Stimulated activated CD8-positive, alpha-beta memory T cell treated with anti-CD3 and anti-CD28 coated beads, Interleukin-2, amount 100 ng/mL, for 1 hour (primary cell): ENCODE results near the gene PPP2R1B.
"Not testable (repeated sequence)": the region's sequence is repeated elsewhere in the genome, so short reads cannot be mapped to it uniquely, and the experiment has no call there.

ENCODE experiments used
- DNase-seq, 2 donors: peaks; one replicate each; pipeline ENCODE4 v3.0.0-alpha.2; 2020; ENCODE audit warnings: low read depth in 2 of 2

The PPP2R1B gene

DNA sequence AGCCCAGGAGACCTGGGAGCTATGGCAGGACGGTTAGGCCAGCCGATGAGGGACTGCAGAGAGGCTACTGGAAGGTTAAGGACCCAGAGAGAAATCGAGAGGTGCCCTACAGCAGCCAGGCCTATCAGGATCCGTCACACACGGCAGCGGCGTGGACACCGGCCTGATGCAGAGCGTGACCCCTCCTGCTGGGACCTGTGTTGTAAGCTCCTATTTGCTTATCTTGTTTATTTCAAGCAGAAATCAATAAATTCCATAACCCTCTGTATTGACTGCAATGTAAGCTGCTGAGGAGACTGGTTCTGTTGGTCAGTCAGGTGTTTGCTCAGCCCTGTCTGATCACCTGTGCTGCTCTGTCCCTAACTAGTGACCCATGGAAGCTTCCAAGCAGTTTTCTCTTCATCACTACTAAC is 39.9 kb downstream of the PPP2R1B start:
- no peak for DNase-seq

- no peak for DNase-seq
These were observed 40.6 kb downstream of the PPP2R1B start for GRCh38 chr11:111725621-111726020.

DNA sequence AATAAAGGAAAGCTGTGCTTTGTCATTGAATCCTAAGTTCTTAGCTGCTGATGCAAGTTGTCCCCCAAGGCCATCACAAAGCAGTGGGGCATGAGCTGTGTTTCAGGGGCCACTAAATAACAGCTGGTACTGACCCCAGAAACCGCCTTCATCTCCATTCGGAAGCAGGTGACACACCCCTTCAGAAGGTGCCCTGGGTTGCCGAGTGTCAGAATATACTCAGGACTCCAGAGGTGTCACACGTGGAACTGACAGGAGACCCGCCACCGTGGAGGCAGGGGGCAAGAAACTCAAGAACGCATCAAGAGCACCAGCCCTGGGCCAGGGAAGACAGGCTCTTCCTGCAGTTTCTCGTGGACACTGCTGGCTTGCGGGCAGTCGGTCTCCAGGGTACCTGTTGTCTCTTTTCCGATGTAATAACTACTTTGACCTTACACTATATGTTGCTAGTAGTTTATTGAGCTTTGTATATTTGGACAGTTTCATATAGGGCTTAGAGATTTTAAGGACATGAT is 41.5 kb downstream of the PPP2R1B start:
- no peak for DNase-seq

DNA sequence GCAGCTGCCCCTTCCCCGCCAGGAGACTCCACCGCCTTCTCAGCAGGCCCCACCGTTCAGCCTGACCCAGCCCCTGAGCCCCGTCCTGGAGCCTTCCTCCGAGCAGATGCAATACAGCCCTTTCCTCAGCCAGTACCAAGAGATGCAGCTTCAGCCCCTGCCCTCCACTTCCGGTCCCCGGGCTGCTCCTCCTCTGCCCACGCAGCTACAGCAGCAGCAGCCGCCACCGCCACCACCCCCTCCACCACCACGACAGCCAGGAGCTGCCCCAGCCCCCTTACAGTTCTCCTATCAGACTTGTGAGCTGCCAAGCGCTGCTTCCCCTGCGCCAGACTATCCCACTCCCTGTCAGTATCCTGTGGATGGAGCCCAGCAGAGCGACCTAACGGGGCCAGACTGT is 42.6 kb downstream of the PPP2R1B start:
- no peak for DNase-seq

DNA sequence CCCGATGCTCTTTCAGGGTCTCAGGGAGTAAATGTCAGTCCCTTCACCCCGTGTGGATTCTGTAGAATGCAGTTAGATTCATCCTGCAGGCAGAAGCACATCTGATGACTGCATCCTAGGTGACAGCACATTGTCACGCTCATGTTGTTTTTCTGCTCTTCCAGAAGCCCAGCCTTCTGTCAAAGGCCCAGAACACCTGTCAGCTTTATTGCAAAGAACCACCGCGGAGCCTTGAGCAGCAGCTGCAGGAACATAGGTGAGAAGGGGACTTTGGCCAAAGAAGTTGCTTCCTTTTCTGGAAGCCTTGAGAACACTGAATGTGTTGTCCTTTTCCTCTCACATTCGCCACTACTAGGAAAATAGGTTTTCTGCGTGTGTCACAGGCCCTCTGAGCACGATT is 43.7 kb downstream of the PPP2R1B start:
- DNase-seq, result no peak

GRCh38 chr11:111720801-111721494 is 45.2 kb downstream of the PPP2R1B start:
- DNase-seq, result no peak

- DNase-seq, result no peak
These were observed 46.8 kb downstream of the PPP2R1B start for GRCh38 chr11:111719379-111719778.

DNA sequence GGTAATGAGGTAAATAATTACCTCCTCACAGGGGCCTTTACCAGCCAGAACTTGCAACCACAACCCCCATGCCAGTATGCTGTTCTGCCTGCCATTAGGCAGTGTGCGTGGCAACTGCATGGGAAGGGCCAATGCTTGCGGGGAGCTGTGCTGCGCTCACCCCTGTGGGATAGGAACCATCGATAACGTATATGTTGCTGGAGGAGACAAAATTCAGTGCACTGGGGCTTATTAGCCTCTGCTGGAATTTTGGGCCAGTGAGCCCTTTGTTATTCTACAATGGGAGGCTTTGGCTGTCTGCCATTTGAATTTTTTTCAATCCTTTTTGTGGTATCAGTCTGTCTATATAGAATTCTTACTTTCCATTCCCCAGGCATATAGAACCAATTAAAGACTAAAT is 47.3 kb downstream of the PPP2R1B start:
- DNase-seq, result no peak

GRCh38 chr11:111718436-111718835 is 47.8 kb downstream of the PPP2R1B start:
- DNase-seq, result no peak

DNA sequence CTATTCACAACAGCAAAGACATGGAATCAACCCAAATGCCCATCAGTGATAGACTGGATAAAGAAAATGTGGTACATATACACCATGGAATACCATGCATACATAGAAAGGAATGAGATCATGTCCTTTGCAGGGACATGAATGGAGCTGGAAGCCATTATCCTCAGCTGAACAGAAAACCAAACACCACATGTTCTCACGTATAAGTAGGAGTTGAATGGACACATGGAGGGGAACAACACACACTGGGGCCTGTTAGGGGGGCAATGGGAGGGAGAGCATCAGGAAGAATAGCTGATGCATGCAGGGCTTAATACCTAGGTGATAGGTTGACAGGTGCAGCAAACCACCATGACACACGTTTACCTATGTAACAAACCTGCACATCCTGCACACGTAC is 48.5 kb downstream of the PPP2R1B start:
- not testable (repeated sequence) for DNase-seq

DNA sequence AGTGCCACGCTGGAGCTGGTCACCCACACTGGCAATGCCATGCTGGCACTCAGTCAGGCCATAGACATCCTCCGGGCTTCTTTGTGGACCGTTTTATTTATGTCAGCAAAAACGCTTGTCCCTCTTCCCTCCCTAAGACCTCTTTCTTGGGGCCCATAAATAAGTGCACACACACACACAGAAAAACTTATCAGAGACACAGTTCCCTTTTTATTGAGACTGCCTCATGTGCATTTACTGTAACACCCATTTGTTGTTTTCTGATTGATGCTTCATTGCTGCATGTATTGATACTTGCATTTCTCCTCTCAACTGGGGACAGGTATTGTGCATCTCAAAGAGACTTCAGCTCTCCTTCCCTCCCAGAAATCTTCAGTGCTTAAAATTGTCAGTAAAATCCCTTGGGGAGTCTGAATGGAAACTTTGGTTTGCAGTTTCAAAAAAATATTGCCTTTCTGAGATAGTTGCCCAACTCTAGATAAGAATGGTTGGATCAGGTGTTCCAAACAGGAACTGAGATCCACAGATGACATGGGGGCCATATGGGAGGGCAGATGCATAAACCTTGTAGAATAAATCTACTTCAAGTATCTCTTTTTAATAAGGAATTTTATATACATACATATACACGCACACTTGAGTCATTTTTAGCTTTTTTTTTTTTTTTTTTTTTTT is 50.9 kb downstream of the PPP2R1B start:
- DNase-seq, result no peak

- DNase-seq, result no peak
These were observed 51.7 kb downstream of the PPP2R1B start for GRCh38 chr11:111714522-111714921.

- no peak for DNase-seq
These were observed 58.5 kb downstream of the PPP2R1B start for GRCh38 chr11:111707691-111708067.

- no peak for DNase-seq
These were observed 59.0 kb downstream of the PPP2R1B start for GRCh38 chr11:111707039-111707690.

- DNase-seq, result no peak
These were observed 62.6 kb downstream of the PPP2R1B start for GRCh38 chr11:111703576-111703975.

DNA sequence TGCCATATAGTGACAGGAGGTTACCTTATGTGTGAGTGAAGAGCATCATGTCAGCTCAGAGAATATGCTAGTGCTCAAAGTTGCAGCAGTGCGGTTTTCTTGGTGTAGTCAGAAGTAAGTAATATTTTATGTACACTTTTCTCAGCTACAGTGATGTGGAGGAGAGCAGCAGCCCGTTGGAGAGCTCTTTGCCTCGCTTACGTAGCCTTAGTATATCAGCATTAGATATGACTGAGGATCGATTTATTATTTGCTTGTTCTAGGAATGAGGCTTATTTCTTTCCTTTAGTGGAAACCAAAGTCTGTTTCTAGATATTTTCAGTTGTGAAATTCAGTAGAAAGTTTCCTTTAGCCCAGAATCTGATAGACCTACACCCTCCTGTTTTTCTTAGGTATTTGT is 63.6 kb downstream of the PPP2R1B start:
- DNase-seq, result no peak

DNA sequence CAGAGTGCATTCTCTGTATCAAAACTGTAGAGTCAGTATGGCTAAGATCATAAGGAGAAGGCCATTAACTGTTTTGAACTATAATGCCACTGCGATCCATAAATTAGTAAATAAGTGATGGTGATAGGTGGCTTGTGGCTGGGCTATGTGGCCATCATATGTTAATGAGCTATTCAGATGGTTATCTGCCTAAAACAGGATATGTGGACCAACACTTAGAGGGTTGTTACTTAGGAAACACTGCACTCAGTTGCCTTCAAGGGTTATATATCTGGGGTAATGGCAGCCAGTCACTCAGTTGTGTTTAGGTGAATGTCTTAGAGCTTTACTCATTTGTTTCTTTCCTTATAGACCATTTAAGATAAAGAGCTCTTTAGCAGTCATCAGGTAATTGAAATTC is 66.0 kb downstream of the PPP2R1B start:
- no peak for DNase-seq

- no peak for DNase-seq
These were observed 66.5 kb downstream of the PPP2R1B start for GRCh38 chr11:111699579-111700156.

DNA sequence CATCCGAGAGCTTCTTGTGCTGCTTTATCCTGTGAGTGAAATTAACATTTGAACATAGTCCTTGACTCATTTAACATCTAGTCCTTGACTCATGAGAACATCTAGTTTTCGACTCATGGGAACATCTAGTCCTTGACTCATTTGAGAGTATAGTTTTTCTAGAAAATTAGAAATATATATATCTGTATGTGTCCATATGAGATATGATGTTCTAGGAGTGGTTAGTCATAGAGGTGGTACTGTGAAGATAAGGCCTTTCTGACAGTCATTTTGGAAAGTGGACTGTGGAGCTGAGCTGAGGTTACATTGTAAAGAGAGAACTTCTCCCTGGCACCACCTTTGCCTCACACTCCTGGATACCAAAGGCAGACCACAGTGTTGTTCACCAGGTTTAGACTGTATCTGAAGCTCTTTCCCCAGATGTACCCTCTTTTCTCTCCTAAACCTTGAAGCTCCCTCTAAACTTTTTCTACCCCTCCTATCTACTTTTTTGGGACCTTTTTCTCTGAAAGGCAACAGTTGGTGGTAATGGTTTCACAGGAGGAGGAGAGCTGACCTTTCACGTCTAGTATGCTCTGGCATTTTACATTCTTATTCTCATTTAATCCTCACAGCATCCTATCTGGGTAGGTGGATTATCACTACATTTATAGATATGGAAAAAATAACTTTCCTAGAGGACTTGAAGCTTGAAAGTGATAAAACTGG is 67.2 kb downstream of the PPP2R1B start:
- no peak for DNase-seq

DNA sequence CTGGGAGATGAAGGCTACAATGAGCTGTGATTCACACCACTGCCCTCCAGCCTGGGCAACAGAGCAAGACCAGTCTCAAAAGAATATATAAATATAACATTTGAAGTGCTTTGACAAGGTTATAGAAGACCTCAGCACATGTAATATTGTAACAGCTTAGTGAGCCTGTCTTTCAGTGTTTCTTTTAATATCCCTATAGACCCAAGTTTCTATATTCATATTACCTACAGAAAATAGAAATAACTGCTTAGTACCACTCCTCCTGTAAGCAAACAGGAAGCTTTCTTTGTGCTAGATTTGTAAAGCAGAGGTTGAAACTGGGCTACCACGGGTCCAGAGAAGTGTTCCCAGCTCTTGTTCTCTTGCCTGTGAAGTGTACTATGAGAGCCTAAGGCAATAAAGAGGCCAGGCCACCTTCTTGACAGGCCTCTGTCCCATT is 68.2 kb downstream of the PPP2R1B start:
- DNase-seq, result no peak

- DNase-seq, result no peak
These were observed 69.6 kb downstream of the PPP2R1B start for GRCh38 chr11:111696556-111696955.

GRCh38 chr11:111694851-111695250 is 71.3 kb downstream of the PPP2R1B start:
- no peak for DNase-seq
